H1 (cell line): ENCODE data around the gene COX19. TPM values are rescaled to one million over a fixed set of nuclear protein-coding genes. Genes with fewer than 3 reads are reported as not detected.
A peak's percentile ranks its signal among the peaks of the same experiment; 100 is the strongest.

Experiments used
- CTCF ChIA-PET: fragments of 300-600 bp; sonication (Branson Sonifier 250); formaldehyde crosslinking; loops from one replicate; lab custom pipeline; 2021; ENCODE audit not compliant: partially characterized antibody; lab: Charles Lee
- POLR2A ChIA-PET: fragments of 300-600 bp; sonication (Branson Sonifier 250); formaldehyde crosslinking; loops from one replicate; lab custom pipeline; 2021; ENCODE audit warnings: inconsistent platforms; ENCODE audit not compliant: partially characterized antibody; lab: Charles Lee
- DNase-seq, 2 experiments: peaks; one replicate each; pipeline versions ENCODE4 v3.0.0 to v3.0.0-alpha.2; 2010 to 2022; ENCODE audit warnings: low spot score in 2 of 2, low read depth in 1 of 2, mixed read lengths in 1 of 2
- FAIRE-seq: peaks from 2 replicates; lab custom pipeline; 2011; peaks lifted over from hg19 to GRCh38; lab: Jason Lieb, UNC
- H2AFZ ChIP-seq: 2 replicates; pipeline ENCODE4 v1.8.1; 2012; ENCODE audit warnings: low read length, inconsistent platforms
- H2AK5ac ChIP-seq: 2 replicates; pipeline ENCODE4 v1.6.1; 2013; ENCODE audit warnings: low read depth, low read length
- H2BK120ac ChIP-seq: replicated peaks from 2 replicates; pipeline ENCODE3; 2013; ENCODE audit warnings: low read depth, low read length, inconsistent platforms
- H2BK12ac ChIP-seq: 2 replicates; pipeline ENCODE4 v1.6.1; 2013; ENCODE audit warnings: low read depth, low read length
- H2BK15ac ChIP-seq: 2 replicates; pipeline ENCODE4 v1.6.1; 2013; ENCODE audit warnings: low read length
- H2BK20ac ChIP-seq: 2 replicates; pipeline ENCODE4 v1.6.1; 2013; ENCODE audit warnings: low read length
- H2BK5ac ChIP-seq: 2 replicates; pipeline ENCODE4 v1.6.1; 2013; ENCODE audit warnings: low read depth, low read length
- H3K14ac ChIP-seq: 2 replicates; pipeline ENCODE4 v1.6.1; 2013; ENCODE audit warnings: inconsistent platforms; ENCODE audit not compliant: insufficient read length
- H3K18ac ChIP-seq: 2 replicates; pipeline ENCODE4 v1.6.1; 2013; ENCODE audit warnings: low read length; ENCODE audit errors: extremely low read depth
- H3K23ac ChIP-seq: 2 replicates; pipeline ENCODE4 v1.6.1; 2013; ENCODE audit warnings: inconsistent platforms; ENCODE audit not compliant: insufficient read length
- H3K23me2 ChIP-seq: 2 replicates; pipeline ENCODE4 v1.6.1; 2013; ENCODE audit warnings: low read depth, low read length
- H3K27ac ChIP-seq: 2 replicates; pipeline ENCODE4 v1.6.1; 2011; ENCODE audit warnings: low read depth, low read length, inconsistent platforms
- H3K27me3 ChIP-seq, 4 experiments: replicated peaks in 1 of 4; 1 replicate in 1 of 4; 2 replicates in 3 of 4; pipeline versions ENCODE4 v1.6.1 to v1.8.1; 2011 to 2013; ENCODE audit warnings: low read length in 3 of 4, mild to moderate bottlenecking in 3 of 4, inconsistent platforms in 2 of 4, mixed read lengths in 2 of 4, moderate library complexity in 1 of 4; ENCODE audit not compliant: control insufficient read depth in 3 of 4, insufficient read depth in 3 of 4; ENCODE audit errors: extremely low read depth in 1 of 4
- H3K36me3 ChIP-seq, 4 experiments: 2 replicates each; pipeline versions ENCODE4 v1.6.1 to v1.8.1; 2011 to 2013; ENCODE audit warnings: mild to moderate bottlenecking in 4 of 4, low read length in 3 of 4, moderate library complexity in 2 of 4, control low read depth in 1 of 4, inconsistent platforms in 1 of 4; ENCODE audit not compliant: insufficient read depth in 4 of 4, control insufficient read depth in 2 of 4
- H3K4ac ChIP-seq: replicated peaks from 2 replicates; pipeline ENCODE3; 2013; ENCODE audit warnings: low read length, low read depth, mixed read lengths, inconsistent platforms; ENCODE audit not compliant: insufficient read length
- H3K4me1 ChIP-seq, 4 experiments: replicated peaks in 1 of 4; 1 replicate in 1 of 4; 2 replicates in 3 of 4; pipeline versions ENCODE4 v1.6.1 to v1.8.1; 2011 to 2013; ENCODE audit warnings: low read length in 3 of 4, inconsistent platforms in 2 of 4, mixed read lengths in 1 of 4; ENCODE audit not compliant: insufficient read depth in 4 of 4, control insufficient read depth in 3 of 4
- H3K4me2 ChIP-seq, 2 experiments: 2 replicates each; pipeline versions ENCODE4 v1.6.1 to v1.8.1; 2011 to 2013; ENCODE audit warnings: low read depth in 2 of 2, low read length in 2 of 2, control low read depth in 1 of 2, inconsistent platforms in 1 of 2, mild to moderate bottlenecking in 1 of 2; ENCODE audit not compliant: insufficient read depth in 1 of 2
- H3K4me3 ChIP-seq, 4 experiments: fragments of 200-600, 300-600 bp in 1 of 4; sonication (generic), shearing (Covaris generic), sonication (Bioruptor Twin) in 1 of 4; 2 replicates each; pipeline versions ENCODE4 v1.5.1 to v1.8.1; 2011 to 2016; ENCODE audit warnings: low read length in 4 of 4, low read depth in 3 of 4, control low read depth in 2 of 4, inconsistent platforms in 2 of 4, mild to moderate bottlenecking in 2 of 4, mixed read lengths in 1 of 4, moderate library complexity in 1 of 4; ENCODE audit not compliant: insufficient read depth in 2 of 4; ENCODE audit errors: extremely low read depth in 1 of 4
- H3K56ac ChIP-seq: replicated peaks from 2 replicates; pipeline ENCODE3; 2013; ENCODE audit warnings: low read depth, mild to moderate bottlenecking, mixed read lengths, low read length, inconsistent platforms; ENCODE audit not compliant: insufficient read length
- H3K79me1 ChIP-seq: 2 replicates; pipeline ENCODE4 v1.6.1; 2013; ENCODE audit warnings: low read depth, low read length, control low read depth
- H3K79me2 ChIP-seq, 2 experiments: 2 replicates each; pipeline versions ENCODE4 v1.6.1 to v1.8.1; 2012 to 2013; ENCODE audit warnings: low read length in 2 of 2, mild to moderate bottlenecking in 2 of 2, inconsistent platforms in 1 of 2; ENCODE audit not compliant: insufficient read depth in 2 of 2, control insufficient read depth in 1 of 2
- H3K9ac ChIP-seq, 4 experiments: replicated peaks in 1 of 4; 1 replicate in 1 of 4; 2 replicates in 3 of 4; pipeline versions ENCODE4 v1.6.1 to v1.8.1; 2011 to 2013; ENCODE audit warnings: low read depth in 3 of 4, low read length in 3 of 4, control low read depth in 2 of 4, mild to moderate bottlenecking in 2 of 4, moderate library complexity in 2 of 4, inconsistent platforms in 1 of 4; ENCODE audit errors: extremely low read depth in 1 of 4
- H3K9me3 ChIP-seq, 2 experiments: 2 replicates each; pipeline versions ENCODE4 v1.6.1 to v1.8.1; 2012 to 2013; ENCODE audit warnings: mild to moderate bottlenecking in 2 of 2, moderate library complexity in 2 of 2, control low read depth in 1 of 2, inconsistent platforms in 1 of 2, low read depth in 1 of 2, low read length in 1 of 2, mixed read lengths in 1 of 2; ENCODE audit not compliant: insufficient read depth in 2 of 2
- H4K20me1 ChIP-seq, 2 experiments: replicated peaks in 1 of 2; 2 replicates each; pipeline versions ENCODE3 to v1.8.1; 2011 to 2013; ENCODE audit warnings: inconsistent platforms in 2 of 2, low read length in 2 of 2, mild to moderate bottlenecking in 1 of 2; ENCODE audit not compliant: insufficient read depth in 2 of 2, control insufficient read depth in 1 of 2
- H4K5ac ChIP-seq: 2 replicates; pipeline ENCODE4 v1.6.1; 2013; ENCODE audit warnings: low read length, low read depth, mixed read lengths, inconsistent platforms; ENCODE audit not compliant: insufficient read length
- H4K8ac ChIP-seq: 2 replicates; pipeline ENCODE4 v1.8.0; 2013; ENCODE audit warnings: mild to moderate bottlenecking, moderate library complexity, low read length, inconsistent platforms; ENCODE audit not compliant: insufficient read depth; ENCODE audit errors: extremely low read depth
- H4K91ac ChIP-seq: replicated peaks from 2 replicates; pipeline ENCODE3; 2013; ENCODE audit warnings: low read length, mixed read lengths, inconsistent platforms; ENCODE audit not compliant: insufficient read length
- RAD21 ChIP-seq, 2 experiments: IDR thresholded peaks in 1 of 2; conservative IDR thresholded peaks in 1 of 2; 2 replicates each; pipeline ENCODE4 v1.6.1; 2011; ENCODE audit warnings: low read depth in 2 of 2, low read length in 2 of 2, improper control_type of control experiment in 1 of 2, inconsistent platforms in 1 of 2, mild to moderate bottlenecking in 1 of 2, moderate library complexity in 1 of 2
- WGBS, 2 experiments: shearing (Covaris generic) in 1 of 2; methylation state at CpG; one replicate each; pipeline versions ENCODE4 v1.1.6 to v1.1.7; 2013 to 2015; ENCODE audit warnings: low lambda C conversion rate in 2 of 2, mixed read lengths in 2 of 2, inconsistent platforms in 1 of 2, low coverage in 1 of 2, missing lambda C conversion rate in 1 of 2; ENCODE audit not compliant: insufficient replicate concordance in 2 of 2, insufficient coverage in 1 of 2, insufficient read length in 1 of 2; ENCODE audit errors: extremely low coverage in 1 of 2, missing lambda C conversion rate in 1 of 2; 5-methylcytosine and 5-hydroxymethylcytosine counted together
- polyA plus RNA-seq, 7 experiments: library from polyadenylated mRNA; depleted of rRNA in 3 of 7; stranded (reverse) in 5 of 7; unstranded in 2 of 7; fragments of >200 nt in 5 of 7; fragments of 200-250 nt in 2 of 7; gene quantifications; 1 replicate in 5 of 7; 2 replicates in 1 of 7; 4 replicates in 1 of 7; pipeline versions ENCODE4 v1.2.1 to v1.2.3, GENCODE V29; 2011 to 2013; ENCODE audit warnings: missing spikeins in 2 of 7, mixed read lengths in 2 of 7
- total RNA-seq: library from RNA; stranded (reverse); fragmentation: NEBNext Ultra II Directional; extraction: Animal tissue kit (Norgen Biotek cat#: 25700); gene quantifications from 2 replicates; pipeline ENCODE4 v1.2.1, GENCODE V29; 2021

The COX19 gene
- total and polyA plus RNA-seq, 2 of the 8 experiments (the other 6 are each of a cell fraction or from before 2014, with no cell fraction given), result 3.9 to 7.9 TPM

- H3K23me2 ChIP-seq, result no peaks in the 10 kb centered on the region
- H3K27ac ChIP-seq, result no peak overlapping the region
- 90% methylated on average over 8 of the region's 16 CpGs; no CpG with 5 or more reads in 1 of the 2 experiments for WGBS, 2 experiments
- no peak overlapping the region for H3K56ac ChIP-seq
- no peak overlapping the region for H4K91ac ChIP-seq
- no peaks in the 10 kb centered on the region for H4K20me1 ChIP-seq
- no peak overlapping the region for H2BK20ac ChIP-seq
- H3K4me1 ChIP-seq, result peaks cover 0 to 5% (median 4%) of the 10 kb centered on the region in 4 experiments; a peak in 5 of 7 replicates
- no peak for FAIRE-seq
- no peak for TF ChIP-seq RAD21 (IDR thresholded peaks at IDR 0.05 in 1 of 2, conservative IDR thresholded peaks at IDR 0.05 in 1 of 2; ENCODE audit: low read depth in 2 of 2, low read length in 2 of 2)
- TF ChIP-seq, all 59 proteins: peak for 0
- H3K23ac ChIP-seq, result no peak overlapping the region
- no peaks in the 10 kb centered on the region for H3K79me2 ChIP-seq
- H3K79me1 ChIP-seq, result no peaks in the 10 kb centered on the region
- CTCF ChIA-PET, result interaction anchor here (1.0 to 1.5 kb wide), 3 partner anchors 10 to 76 kb away, joined by 3 to 5 read pairs (median 3); partner anchors contain the start of gene COX19
- no peak overlapping the region for H3K4me2 ChIP-seq
- no peak overlapping the region for H2BK15ac ChIP-seq
- no peak overlapping the region for H2AK5ac ChIP-seq
- no peak overlapping the region for H3K14ac ChIP-seq
- no peak overlapping the region for H4K5ac ChIP-seq
- no peak overlapping the region for H2BK5ac ChIP-seq
- POLR2A ChIA-PET, result interaction anchor here (2.4 kb wide), 1 partner anchor 10 kb away, joined by 12 read pairs; the partner anchor contains the start of gene COX19
- H2AFZ ChIP-seq, result no peak overlapping the region
- H3K4ac ChIP-seq, result no peak overlapping the region
- no peaks in the 10 kb centered on the region for H3K36me3 ChIP-seq
- no peaks in the 10 kb centered on the region for H3K9me3 ChIP-seq
- H3K9ac ChIP-seq, result no peak overlapping the region
- DNase-seq, result no peak
- no peak overlapping the region for H2BK12ac ChIP-seq
- no peaks in the 10 kb centered on the region for H3K27me3 ChIP-seq
- H3K4me3 ChIP-seq, result no peak overlapping the region
- peak overlapping the region; percentile 68; the same call in 1 of the 2 replicates for H4K8ac ChIP-seq
- no peak overlapping the region for H3K18ac ChIP-seq
- H2BK120ac ChIP-seq, result no peak overlapping the region
Measured at GRCh38 chr7:985127-985416, 9.7 kb upstream of the COX19 start.
